Ramos (cell line): Measurements from ENCODE around the gene ZNF581.

ENCODE experiments used
- in situ Hi-C: fragments of 300-500 bp; cut with MboI; formaldehyde crosslinking; loops from one replicate; pipeline ENCODE4 v1.14.3; 2022; ENCODE audit warnings: low sequenced_read_pairs; ENCODE audit not compliant: unreplicated experiment

ZNF581 gene

DNA sequence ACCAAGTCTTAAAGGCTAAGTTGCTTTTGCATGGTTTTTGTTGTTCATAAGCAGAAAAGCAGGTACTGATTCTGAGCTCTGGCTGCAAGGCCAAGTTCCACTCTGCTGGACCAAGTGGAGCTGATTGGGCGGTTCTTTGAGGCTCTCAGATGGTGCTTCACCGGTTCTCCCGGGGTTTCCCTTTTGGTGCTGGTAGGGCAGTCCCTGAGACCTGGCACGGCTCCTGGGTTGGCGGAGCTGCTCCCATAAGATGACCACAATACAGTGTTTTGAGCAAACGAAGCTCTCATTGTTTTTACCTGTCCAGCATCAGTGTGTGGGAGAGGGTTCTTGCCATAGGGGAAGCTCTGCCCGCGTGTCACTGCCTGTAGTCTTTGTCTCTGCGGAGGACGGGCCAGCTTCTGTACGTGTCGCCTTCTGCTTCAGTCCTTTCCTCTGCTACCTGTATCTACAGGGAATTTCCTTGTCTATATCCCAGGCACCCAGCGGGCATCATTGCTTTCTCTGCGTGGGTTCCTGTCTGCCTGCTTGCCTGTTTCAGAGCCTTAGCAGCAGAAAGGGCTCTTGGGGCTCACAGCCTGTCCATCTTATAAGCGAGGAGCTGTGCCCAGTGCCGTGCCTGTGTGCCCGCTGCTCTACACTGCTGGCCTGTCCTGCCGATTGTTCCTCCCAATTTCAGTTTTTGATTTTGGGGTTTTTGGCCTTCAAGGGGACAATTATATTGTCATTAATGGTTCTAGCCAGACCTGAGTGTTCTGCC is 13.7 kb downstream of the ZNF581 start:
- in situ Hi-C loops = loop anchor here (25.0 kb wide), 1 partner anchor 1470 kb away; the partner anchor contains the start of genes MBOAT7 and TSEN34

DNA sequence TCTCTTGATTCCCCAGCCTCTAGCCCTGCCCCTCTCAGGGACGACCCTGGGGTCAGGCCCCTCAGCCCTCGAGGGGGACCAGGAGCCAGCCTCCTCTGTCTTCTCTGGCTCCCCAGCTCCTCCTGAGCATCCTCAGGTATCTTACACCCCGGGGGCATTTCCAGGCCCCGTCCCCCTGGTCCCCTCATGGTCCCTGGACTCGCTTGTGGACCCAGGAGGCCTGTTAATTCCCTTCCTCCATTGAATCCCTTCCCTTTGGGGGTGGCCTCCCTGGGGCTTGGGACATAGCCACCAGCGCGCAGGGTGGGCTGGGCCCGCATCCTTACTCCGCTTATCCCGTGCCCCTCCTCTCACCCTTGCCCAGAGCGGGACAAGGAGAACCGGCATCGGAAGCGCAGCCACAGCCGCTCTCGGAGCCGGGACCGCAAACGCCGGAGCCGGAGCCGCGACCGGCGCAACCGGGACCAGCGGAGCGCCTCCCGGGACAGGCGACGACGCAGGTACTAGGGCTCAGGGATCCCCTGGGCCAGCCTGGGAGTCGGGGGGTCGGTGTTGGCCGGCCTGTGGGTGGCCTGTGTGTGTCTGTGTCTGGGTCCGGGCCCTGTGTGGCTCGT is 15.5 kb downstream of the ZNF581 start:
- in situ Hi-C loops = loop anchor here (25.0 kb wide), 1 partner anchor 1472 kb away; the partner anchor contains the start of genes MBOAT7 and TSEN34

GRCh38 chr19:55659822-55660221 is 16.4 kb downstream of the ZNF581 start:
- in situ Hi-C loops = loop anchor here (25.0 kb wide), 1 partner anchor 1473 kb away; the partner anchor contains the start of genes MBOAT7 and TSEN34

DNA sequence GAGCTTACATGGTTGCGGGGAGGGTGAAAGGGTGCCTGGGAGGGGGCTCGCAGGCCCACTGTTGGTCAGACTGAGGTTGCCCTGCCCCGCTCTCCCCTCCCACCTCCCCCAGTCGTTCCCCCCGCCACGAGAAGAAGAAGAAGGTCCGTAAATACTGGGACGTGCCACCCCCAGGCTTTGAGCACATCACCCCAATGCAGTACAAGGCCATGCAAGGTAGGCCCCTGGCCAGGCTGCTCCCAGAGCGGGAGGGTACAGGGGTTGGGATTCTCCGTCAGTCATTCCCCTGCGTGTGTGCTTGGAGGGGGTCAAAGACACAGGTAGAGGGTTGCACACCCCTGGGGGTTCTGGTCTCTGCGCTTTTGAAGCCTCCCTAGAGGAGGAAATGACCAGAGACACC is 17.0 kb downstream of the ZNF581 start:
- in situ Hi-C loops = loop anchor here (25.0 kb wide), 1 partner anchor 1473 kb away; the partner anchor contains the start of genes MBOAT7 and TSEN34

- in situ Hi-C loops = loop anchor here (25.0 kb wide), 1 partner anchor 1474 kb away; the partner anchor contains the start of genes MBOAT7 and TSEN34
Measured at GRCh38 chr19:55660991-55661390, 17.5 kb downstream of the ZNF581 start.

DNA sequence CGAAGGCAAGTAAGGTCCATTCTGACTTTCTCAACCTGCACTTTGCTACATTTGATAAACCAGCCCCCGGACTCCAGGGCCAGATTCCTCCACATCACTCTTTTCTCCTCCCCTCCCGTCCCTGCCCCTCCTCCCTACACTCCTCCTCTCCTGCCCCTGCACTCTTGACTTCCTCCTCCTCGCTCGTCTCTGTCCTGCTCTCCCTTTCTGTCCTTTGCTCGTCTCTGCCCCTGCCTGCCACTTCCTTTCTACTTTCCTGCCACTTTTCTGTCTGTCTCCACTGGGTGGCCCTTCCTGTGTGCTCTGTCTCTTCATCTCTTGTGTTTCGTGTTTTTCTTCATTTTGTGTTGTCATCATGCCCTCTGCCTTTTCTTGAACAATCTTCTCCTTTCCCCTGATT is 18.4 kb downstream of the ZNF581 start:
- in situ Hi-C loops = loop anchor here (25.0 kb wide), 1 partner anchor 1475 kb away; the partner anchor contains the start of genes MBOAT7 and TSEN34

DNA sequence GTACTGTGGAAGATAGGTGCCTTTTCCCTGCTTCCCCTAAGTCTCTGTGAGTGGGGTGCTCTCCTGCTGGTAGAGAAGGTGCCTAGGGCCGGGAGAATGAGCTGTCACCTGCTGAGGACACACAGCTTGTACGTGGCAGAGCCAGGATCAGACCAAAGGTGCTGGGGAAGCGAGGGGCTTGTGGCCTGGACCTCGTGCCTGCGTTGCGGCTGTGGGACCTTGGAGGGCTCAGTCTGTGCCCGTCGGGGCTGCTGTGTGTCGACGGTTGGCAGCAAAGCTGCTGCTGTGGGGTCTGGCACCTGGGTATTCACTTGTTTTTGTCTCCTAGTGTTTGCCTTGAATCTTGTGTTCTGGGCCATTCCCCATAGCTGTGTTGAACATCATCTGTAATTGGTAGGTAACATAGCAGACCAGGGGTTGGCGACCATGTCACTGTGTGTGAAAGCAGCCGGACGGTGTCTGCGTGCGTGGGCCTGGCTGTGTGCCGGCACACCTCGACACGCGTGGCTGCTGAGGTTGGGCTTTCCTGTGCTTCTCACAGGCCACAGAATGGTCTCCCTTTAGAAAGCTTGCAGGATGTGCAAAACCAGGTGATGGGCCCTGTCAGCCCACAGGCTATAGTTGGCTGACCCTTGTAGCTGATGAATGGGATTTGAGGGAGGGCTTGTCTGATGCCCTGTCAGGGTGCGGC is 20.5 kb downstream of the ZNF581 start:
- in situ Hi-C loops = loop anchor here (25.0 kb wide), 1 partner anchor 1477 kb away; the partner anchor contains the start of genes MBOAT7 and TSEN34

DNA sequence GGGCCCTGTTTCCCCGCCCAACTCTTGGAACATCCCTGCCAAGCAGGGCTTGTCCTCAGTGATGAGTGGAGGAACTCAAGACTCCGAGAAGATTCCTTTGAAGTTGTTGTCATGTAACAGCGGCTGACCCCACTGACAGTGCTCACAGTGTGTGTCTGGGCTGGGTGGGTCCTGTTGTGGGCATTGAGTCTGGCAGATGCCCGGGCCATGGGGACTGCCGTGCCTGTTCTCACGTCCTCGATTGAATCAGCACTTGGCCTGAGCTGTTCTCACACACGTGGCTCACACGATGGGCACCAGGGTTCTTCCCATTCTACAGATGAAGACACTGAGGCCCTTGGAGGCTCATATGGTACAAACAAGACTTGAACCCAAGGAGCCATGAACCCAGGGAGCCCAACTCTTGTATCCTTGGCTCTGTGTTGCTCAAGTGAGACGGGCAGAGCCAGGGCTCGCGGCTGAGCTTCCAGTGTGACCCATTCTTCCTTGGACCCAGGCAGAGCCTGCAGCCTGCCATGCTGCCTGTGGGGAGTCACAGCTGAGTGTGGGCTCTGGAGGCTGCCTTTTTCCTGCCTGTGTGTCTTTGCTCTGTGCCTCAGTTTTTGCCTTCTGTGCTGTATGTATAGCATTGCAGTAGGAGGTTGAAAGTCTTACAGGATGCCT is 23.0 kb downstream of the ZNF581 start:
- in situ Hi-C loops = loop anchor here (25.0 kb wide), 1 partner anchor 1479 kb away; the partner anchor contains the start of genes MBOAT7 and TSEN34

- in situ Hi-C loops = loop anchor here (25.0 kb wide), 1 partner anchor 1480 kb away; the partner anchor contains the start of genes MBOAT7 and TSEN34
Measured at GRCh38 chr19:55667006-55667381, 23.5 kb downstream of the ZNF581 start.

GRCh38 chr19:55667511-55667910 is 24.1 kb downstream of the ZNF581 start:
- in situ Hi-C loops = loop anchor here (25.0 kb wide), 1 partner anchor 1480 kb away; the partner anchor contains the start of genes MBOAT7 and TSEN34

- in situ Hi-C loops = loop anchor here (25.0 kb wide), 1 partner anchor 1481 kb away; the partner anchor contains the start of genes MBOAT7 and TSEN34
Measured at GRCh38 chr19:55667958-55668357, 24.5 kb downstream of the ZNF581 start.

GRCh38 chr19:55668603-55669348 is 25.3 kb downstream of the ZNF581 start:
- in situ Hi-C loops = loop anchor here (25.0 kb wide), 1 partner anchor 1481 kb away; the partner anchor contains the start of genes MBOAT7 and TSEN34

GRCh38 chr19:55669418-55670279 is 26.2 kb downstream of the ZNF581 start:
- in situ Hi-C loops = loop anchor here (25.0 kb wide), 1 partner anchor 1482 kb away; the partner anchor contains the start of genes MBOAT7 and TSEN34

- in situ Hi-C loops = loop anchor here (25.0 kb wide), 1 partner anchor 1483 kb away; the partner anchor contains the start of genes MBOAT7 and TSEN34
Measured at GRCh38 chr19:55670280-55671053, 27.0 kb downstream of the ZNF581 start.

DNA sequence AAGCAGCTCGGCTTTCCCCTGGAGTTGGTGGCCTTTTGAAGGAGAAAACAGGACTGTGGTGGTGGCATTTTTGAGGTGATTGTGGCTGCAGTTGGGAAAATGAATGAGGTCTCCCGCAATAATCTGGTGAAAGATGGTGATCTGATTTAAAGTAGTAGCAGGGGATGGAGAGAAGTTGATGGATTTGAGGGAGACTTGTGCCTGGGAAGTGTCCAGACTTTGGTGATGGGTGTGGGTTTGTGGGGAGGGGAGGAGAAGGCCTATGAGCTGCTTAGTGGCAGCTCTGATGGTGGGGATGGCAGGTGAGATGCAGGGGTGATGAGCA is 27.6 kb downstream of the ZNF581 start:
- in situ Hi-C loops = loop anchor here (25.0 kb wide), 1 partner anchor 1484 kb away; the partner anchor contains the start of genes MBOAT7 and TSEN34

GRCh38 chr19:55672418-55672817 is 29.0 kb downstream of the ZNF581 start:
- in situ Hi-C loops = loop anchor here (25.0 kb wide), 1 partner anchor 1485 kb away; the partner anchor contains the start of genes MBOAT7 and TSEN34

DNA sequence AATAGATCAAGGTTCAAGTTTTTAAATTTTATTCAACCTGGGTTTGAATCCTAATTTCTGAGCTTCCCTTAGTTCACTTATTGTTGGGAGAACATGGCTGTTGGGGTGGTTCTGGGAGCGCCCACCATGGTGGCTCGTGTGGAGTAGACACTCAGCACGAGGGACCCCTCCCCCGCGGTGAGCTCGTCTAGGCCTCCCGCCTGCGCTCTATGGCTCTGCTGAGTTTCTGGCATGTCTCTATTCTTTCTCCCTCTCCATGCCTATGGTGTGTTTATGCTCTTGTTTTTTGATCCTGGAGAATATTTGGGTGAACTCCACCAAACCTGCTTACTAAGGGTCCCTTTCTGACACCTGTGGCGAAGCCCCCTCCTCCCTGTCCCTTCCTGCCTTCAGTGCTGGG is 30.0 kb downstream of the ZNF581 start:
- in situ Hi-C loops = loop anchor here (25.0 kb wide), 1 partner anchor 1486 kb away; the partner anchor contains the start of genes MBOAT7 and TSEN34
